Caki2 (cell line): ENCODE data around the gene SERPINB6. TPM values are rescaled to one million over a fixed set of nuclear protein-coding genes. Genes with fewer than 3 reads are reported as not detected.
A peak's percentile ranks its signal among the peaks of the same experiment; 100 is the strongest.
"Not testable (repeated sequence)": the region's sequence is repeated elsewhere in the genome, so short reads cannot be mapped to it uniquely, and the experiment has no call there.

Experiments
- DNase-seq: peaks from one replicate; pipeline ENCODE4 v3.0.0-alpha.2; 2015; ENCODE audit warnings: low read depth
- in situ Hi-C: cut with HindIII; loops from 2 replicates; pipeline ENCODE4 v1.10.0; 2016; ENCODE audit warnings: low sequenced_read_pairs, low pct_unique_long_range_greater_than_20kb, mixed read lengths
- total RNA-seq: library from RNA; depleted of rRNA; stranded (reverse); fragments of >200 nt; shearing (Covaris generic); gene quantifications from 2 replicates; pipeline ENCODE4 v1.2.3, GENCODE V29; 2014; ENCODE audit warnings: low replicate concordance

The SERPINB6 gene
- total RNA-seq, 1 experiment from 2014 or later: 154 TPM

DNA sequence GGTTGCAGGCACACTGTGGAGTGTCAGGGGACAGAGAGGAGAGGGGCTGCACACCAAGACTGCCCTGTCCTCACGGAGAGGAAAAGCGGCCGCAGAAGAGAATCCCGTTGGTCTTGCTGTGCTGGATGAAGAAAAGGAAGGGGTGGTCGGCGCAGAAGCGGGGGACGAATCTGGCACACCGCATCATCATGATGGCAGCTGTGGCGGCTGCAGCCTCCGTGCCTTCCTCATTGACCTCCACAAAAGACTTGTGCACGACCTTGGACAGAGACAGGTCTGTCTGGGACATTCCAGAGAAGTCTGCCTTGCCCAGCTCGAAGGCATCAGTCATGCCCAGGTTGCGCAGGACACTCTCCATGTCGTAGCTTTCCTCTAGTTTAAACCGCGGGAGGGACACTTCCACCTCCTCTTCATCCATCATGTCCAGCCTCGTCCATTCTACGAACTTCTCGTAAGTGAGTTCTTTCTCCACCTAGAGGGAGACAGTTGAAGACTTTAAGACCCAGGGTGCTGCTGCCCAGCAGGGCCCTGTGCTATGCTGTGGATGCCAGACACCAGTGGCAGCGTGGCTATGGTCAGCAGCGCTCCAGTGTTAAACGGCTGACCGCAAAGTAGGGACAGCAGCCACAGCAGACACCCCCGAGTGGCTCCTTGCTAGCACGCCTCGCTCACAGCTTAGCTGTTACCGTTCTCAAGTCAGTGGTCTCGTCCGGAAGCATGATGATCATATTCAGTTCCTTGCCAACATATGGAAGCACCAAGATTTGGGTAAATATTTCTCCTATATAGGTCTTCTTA is 22.9 kb downstream of the SERPINB6 start:
- in situ Hi-C loops: no loop called here
- DNase-seq: no peak

DNA sequence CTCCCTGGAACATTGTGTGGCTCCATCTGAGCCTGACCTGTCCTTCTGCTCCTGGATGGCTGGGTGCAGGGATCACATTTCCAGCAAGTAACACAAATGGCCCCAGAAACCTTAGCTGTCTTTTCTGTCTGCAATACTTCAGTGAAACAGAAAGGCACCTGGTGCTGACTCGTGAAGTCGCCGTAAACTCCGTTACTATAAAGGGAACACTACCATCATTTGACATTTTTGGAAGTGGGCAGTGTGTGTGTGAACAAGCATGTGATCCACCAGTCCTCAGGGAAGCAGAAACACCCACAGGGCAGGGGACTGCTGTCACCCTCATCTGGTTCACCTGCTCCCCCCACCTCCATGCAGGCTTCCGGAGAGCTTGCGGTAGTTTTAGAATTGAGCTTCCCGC is 23.9 kb downstream of the SERPINB6 start:
- in situ Hi-C loops: no loop called here
- no peak for DNase-seq

- in situ Hi-C loops: no loop called here
- DNase-seq: no peak
These were observed 26.3 kb downstream of the SERPINB6 start for GRCh38 chr6:2945153-2945452.

- no peak for DNase-seq
- in situ Hi-C loops: no loop called here
These were observed 26.8 kb downstream of the SERPINB6 start for GRCh38 chr6:2944405-2945152.

- DNase-seq: no peak
- in situ Hi-C loops: no loop called here
These were observed 27.8 kb downstream of the SERPINB6 start for GRCh38 chr6:2943564-2943955.

DNA sequence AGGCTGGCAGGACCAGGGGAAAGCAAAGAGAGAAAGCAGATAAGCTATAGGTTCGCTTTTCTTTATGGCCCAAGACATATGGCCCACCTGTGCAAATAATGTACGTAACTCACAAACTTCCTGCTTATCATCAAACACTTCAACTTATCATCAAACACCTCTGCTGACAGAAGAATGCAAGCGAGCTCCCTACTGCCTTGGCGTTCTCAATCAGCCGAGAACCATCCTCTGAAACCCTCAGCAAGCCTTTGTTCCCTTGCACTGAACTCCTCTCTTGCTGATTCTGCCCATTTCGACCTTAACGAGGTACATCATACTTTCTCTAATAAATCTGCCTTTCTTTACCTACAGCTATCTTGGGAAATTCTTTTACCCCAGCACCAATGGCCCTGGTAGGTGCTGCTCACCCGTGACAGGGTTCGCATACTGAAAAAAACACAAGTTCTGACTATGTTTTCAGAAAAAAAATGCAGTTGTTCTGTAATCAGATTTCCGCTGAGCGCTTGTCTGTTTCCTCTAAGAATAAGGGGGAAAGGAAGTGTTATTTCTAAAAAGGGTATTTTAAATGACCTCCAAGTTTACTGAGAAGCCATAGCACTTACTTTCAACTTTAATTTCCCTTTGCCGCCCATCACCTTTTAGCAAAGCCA is 28.3 kb downstream of the SERPINB6 start:
- in situ Hi-C loops: no loop called here
- no peak for DNase-seq

GRCh38 chr6:2942116-2942515 is 29.3 kb downstream of the SERPINB6 start:
- DNase-seq, in situ Hi-C loops: not testable (repeated sequence)

DNA sequence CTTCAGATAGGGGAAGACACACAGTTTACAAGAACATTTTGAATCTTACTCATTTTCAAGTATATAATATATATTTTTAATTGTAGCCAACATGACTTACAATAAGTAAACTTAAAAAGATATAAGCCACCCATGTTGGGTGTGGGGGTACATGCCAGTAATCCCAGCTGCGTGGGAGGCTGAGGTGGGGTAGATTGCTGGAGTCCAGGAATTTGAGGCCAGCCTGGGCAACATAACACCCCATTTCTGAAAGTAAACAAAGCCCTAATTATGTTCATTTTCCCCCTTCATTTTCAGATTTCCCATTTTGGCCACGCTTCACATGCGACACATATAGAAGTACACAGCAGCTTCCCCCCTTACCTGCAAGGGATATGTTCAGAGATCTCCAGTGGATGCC is 30.5 kb downstream of the SERPINB6 start:
- in situ Hi-C loops: no loop called here
- DNase-seq: no peak

- DNase-seq: no peak
- in situ Hi-C loops: no loop called here
These were observed 31.1 kb downstream of the SERPINB6 start for GRCh38 chr6:2940010-2940850.

- in situ Hi-C loops: no loop called here
- no peak for DNase-seq
These were observed 31.9 kb downstream of the SERPINB6 start for GRCh38 chr6:2939315-2940009.

GRCh38 chr6:2938632-2939083 is 32.7 kb downstream of the SERPINB6 start:
- peak; percentile 33 for DNase-seq
- in situ Hi-C loops: no loop called here

DNA sequence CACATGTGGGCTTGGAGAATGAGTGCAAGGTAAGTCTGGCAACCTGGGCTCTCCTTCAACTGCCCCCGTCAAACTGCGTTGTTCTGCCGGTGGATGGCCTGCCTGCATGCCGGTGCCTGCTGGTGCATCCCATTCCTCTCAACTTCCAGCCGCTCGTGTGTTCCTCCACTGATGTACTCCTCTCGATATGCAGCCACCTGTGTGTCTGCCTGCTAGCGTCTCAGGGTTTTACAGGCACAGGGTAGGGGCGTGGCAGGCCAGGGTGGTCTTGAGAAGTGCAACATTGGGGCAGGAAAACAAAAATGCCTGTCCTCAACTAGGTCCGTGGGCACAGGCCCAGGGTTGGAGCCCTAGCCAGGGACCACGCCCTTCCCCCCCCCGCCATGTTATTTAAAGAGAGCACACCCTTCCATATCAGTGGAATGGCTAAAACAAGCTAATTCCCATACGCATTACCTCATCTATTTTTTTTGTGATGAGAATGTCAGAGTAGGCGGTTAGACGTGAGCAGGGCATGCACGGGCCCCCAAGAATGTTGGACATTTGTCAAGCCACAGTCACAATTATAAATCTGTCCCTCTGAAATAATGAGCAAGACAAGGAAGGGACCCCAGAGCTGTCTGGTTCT is 33.2 kb downstream of the SERPINB6 start:
- in situ Hi-C loops: no loop called here

GRCh38 chr6:2937627-2938003 is 33.8 kb downstream of the SERPINB6 start:
- DNase-seq: no peak
- in situ Hi-C loops: no loop called here

More for the DNA sequence above, 33.2 kb downstream of the SERPINB6 start:
- no peak for DNase-seq

DNA sequence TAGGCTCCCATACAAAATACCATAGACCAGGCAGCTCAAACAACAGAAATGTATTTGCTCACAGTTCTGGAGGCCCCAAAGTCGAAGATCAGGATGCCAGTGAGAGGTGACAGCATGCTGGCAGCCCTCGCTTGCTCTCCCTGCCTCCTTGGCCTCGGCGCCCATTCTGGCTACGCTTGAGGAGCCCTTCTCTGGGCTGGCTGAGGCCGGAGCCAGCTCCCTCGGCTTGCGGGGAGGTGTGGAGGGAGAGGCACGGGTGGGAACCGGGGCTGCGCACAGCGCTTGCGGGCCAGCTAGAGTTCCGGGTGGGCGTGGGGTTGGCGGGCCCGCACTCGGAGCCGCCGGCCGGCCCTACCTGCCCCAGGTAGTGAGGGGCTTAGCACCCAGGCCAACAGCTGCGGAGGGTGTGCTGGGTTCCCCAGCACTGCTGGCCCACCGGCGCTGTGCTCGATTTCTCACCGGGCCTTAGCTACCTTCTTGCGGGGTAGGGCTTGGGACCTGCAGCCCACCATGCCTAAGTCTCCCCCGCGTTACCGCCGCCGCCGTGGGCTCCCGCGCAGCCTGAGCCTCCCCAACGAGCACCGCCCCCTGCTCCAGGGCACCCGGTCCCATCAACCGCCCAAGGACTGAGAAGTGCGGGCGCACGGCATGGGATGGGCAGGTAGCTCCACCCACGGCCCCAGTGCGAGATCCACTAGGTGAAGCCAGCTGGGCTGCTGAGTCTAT is 35.6 kb downstream of the SERPINB6 start:
- no peak for DNase-seq
- in situ Hi-C loops: no loop called here

GRCh38 chr6:2934057-2934456 is 37.3 kb downstream of the SERPINB6 start:
- in situ Hi-C loops: loop anchor here (5.0 kb wide), 1 partner anchor 42 kb away; no protein-coding TSS in a partner anchor
- DNase-seq: no peak

DNA sequence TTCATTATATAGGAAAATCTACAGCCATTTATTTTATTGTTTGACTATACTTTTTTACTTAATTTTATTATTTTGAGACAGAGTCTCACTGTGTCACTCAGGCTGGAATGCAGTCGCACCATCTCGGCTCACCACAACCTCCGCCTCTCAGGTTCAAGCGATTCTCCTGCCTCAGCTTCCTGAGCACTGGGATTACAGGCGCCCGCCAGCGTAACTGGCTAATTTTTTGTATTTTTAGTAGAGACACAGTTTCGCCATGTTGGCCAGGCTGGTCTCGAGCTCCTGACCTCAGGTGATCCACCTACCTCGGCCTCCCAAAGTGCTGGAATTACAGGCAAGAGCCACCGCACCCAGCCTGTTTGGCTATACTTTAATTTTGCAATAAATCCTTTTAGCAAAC is 38.5 kb downstream of the SERPINB6 start:
- not testable (repeated sequence) for DNase-seq
- in situ Hi-C loops: loop anchor here (5.0 kb wide), 1 partner anchor 41 kb away; no protein-coding TSS in a partner anchor
